NCI-H345 treated with DMSO at 0.1 percent for 48 hours (cell line): ENCODE data around the gene SLC35F3.

Experiments used
- DNase-seq: peaks from one replicate; lab custom pipeline; 2025; ENCODE audit not compliant: unreplicated experiment; lab: John Stamatoyannopoulos, UW

The SLC35F3 gene

DNA sequence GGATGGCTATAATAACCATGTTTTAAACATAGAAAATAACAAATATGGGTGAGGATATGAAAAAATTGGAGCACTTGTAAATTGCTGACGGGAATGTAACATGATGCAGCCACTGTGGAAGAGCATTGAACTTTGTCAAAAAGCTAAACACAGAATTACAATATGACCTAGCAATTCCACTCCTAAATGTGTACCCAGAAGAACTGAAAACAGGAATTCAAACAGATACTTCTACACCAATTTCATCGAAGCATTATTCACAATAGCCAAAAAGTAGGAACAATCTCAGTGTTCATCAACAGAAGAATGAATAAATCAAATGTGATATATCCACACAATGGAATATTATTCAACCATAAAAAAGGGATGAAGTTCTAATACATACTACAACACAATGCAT is 436.1 kb downstream of the SLC35F3 start:
- no peak for DNase-seq

DNA sequence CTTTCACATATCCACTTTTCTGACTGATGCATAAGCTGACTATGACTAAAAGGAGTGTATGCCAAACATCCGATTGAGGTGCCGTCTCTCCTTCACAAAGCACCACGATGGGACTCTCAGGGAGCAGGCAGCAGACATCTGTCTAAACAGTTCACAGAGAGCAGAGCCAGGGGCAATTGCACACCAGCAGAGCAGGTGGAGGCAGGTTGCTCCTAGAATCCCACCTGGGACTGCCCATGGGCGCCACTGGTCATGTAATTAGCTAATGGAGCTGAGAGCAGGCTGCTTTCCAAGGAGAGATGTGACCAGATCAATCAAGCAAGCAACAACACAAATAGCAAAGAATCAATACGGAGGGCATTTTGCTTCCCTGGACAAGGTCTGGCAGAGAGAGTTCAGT is 438.3 kb downstream of the SLC35F3 start:
- peak; percentile 36 for DNase-seq

DNA sequence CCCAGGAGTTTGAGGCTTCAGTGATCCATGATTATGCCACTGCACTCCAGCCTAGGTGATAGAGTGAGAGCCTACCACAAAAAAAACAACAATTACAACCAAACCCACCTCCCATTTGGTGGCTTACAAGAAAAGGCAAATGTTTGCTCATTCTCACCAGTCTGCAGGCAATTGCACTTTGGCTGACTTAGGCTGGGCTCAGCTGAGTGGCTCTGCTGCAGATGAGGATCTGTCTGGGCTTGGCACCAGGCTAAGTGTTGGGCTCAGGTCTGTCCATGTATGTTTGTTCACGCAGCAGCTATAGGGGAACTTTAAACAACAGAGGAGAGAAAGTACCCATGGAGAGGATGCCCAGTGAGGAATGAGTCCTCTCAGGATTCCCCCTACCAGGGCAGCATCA is 440.8 kb downstream of the SLC35F3 start:
- no peak for DNase-seq

GRCh38 chr1:234348964-234349363 is 444.5 kb downstream of the SLC35F3 start:
- DNase-seq = no peak

DNA sequence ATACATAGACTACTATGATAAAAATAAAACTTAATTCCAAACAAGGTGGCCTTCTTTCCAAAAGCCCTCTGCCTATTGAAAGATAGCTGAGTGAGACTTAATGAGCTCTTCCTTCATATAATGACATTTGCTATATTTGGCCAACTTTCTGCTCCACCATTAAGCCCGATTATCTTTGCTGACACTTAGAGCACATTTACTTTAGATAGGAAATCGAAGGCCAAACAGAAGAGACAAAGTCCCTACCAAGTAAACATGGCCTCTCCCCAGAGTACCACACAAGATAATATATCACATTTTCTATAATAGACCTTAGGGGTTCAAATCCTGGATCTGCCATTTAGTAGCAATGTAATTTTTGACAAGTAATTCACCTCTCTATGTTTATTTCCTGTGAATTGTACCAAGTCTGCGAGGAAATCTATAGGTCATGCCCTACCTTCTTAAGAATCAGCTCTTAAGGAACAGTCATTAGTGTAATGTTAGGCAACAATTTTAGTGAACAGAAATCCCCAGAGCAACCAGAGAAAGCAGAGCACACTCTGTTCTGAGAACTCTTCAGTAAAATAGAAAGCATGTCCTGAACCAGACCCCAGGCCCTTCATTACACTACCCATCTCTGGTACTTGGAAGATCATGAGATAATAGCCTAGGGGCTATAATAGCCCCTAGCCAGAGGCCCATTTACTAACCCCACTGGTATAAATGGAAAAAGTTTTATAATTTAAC is 451.5 kb downstream of the SLC35F3 start:
- DNase-seq = no peak

- DNase-seq = peak; percentile 52
Observed at GRCh38 chr1:234356615-234357269, 452.3 kb downstream of the SLC35F3 start.

DNA sequence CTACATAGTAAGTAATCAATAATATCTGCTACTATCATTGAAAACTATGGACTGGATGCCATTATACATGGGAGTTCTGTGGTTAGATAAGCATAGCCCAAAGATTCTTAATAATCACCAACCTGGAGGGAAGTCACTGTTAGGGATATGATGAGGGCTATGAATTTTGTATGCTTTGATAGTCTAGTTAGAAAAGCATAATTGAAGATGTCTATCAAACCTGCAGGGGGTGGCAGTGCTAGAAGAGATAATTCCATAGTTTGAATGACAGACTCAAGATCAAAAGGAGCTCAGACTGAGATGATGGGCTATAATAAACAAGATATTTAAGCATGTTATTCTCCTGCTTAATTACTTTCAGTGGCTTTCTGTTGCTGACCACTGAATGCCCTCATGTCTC is 453.4 kb downstream of the SLC35F3 start:
- DNase-seq = no peak

- DNase-seq = no peak
Observed at GRCh38 chr1:234361102-234361603, 456.7 kb downstream of the SLC35F3 start.

- DNase-seq = no peak
Observed at GRCh38 chr1:234362558-234362957, 458.1 kb downstream of the SLC35F3 start.

GRCh38 chr1:234368320-234369032 is 464.0 kb downstream of the SLC35F3 start:
- DNase-seq = no peak

DNA sequence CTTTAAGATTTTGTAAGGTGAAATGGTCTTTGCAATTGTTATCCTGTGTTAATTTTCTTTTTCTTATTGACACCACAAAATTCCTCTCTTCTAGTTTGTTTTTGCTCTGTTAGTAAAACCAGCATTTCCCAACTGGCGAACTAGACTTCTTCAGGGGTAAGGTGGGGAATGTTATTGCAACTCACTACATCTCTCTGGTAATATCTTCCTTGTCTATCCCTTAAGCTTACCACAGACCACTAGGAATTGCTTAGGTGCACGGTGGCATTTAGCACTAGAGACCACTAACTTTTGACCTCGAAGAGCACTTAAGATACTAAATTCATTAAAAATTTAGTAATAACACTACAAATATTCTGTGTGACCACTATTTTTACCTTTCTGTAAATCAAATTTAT is 464.6 kb downstream of the SLC35F3 start:
- DNase-seq = no peak

DNA sequence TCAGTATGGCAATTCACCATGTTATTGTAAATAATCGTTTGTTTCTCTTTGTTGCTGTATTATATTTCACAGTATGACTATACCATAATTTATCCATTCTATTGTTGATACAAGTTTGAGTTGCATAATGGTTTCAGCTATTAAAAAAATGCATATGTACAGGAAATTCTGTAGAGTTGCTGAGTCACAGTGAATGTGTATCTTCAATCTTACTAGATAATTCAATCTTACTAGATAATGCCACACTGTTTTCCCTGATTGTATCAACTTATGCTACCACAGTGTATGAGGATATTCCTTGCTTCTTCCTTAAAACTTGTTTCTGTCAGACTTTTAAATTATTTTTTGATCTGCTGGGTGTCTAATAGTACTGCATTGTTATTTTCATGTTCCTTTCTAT is 465.3 kb downstream of the SLC35F3 start:
- DNase-seq = no peak

- peak; percentile 49 for DNase-seq
Observed at GRCh38 chr1:234371414-234371813, 466.9 kb downstream of the SLC35F3 start.

GRCh38 chr1:234372011-234372757 is 467.7 kb downstream of the SLC35F3 start:
- DNase-seq = no peak

- peak; percentile 91 for DNase-seq
Observed at GRCh38 chr1:234373064-234373958, 468.8 kb downstream of the SLC35F3 start, which contains the start of gene COA6. Gene COA6, plus strand, starts transcription at chr1:234373456. Its CDS starts 11 bp downstream, at chr1:234373467.

GRCh38 chr1:234373959-234374254 is 469.4 kb downstream of the SLC35F3 start:
- DNase-seq = no peak
